ENCODE results near the gene CPSF3.

DNA sequence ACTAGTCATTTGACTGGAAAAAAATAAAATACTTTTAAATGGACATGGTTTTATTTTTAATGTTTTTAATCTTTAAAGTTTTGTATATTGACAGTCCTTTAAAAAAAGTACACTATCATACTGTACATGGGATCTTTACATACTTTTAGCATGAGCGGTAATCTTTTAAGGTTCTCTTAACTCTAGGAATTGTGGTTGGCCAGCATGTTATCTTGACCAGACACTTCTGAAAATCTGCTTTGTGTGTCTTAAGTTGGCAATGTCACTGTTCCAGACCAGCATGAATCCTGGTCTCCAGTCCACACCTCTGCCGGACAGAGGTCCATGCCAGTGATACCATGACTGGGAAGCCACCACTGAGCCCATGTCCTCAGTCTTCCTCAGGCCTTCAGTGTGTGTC lies 17.8 kb upstream of the CPSF3 start:
- TF ChIP-seq, protein P1, sequence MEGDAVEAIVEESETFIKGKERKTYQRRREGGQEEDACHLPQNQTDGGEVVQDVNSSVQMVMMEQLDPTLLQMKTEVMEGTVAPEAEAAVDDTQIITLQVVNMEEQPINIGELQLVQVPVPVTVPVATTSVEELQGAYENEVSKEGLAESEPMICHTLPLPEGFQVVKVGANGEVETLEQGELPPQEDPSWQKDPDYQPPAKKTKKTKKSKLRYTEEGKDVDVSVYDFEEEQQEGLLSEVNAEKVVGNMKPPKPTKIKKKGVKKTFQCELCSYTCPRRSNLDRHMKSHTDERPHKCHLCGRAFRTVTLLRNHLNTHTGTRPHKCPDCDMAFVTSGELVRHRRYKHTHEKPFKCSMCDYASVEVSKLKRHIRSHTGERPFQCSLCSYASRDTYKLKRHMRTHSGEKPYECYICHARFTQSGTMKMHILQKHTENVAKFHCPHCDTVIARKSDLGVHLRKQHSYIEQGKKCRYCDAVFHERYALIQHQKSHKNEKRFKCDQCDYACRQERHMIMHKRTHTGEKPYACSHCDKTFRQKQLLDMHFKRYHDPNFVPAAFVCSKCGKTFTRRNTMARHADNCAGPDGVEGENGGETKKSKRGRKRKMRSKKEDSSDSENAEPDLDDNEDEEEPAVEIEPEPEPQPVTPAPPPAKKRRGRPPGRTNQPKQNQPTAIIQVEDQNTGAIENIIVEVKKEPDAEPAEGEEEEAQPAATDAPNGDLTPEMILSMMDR (IDR thresholded peaks at IDR 0.05; ENCODE audit: low read depth, low read length), result no peak
- TF ChIP-seq POLR2A (IDR thresholded peaks at IDR 0.05; ENCODE audit: extremely low read depth, insufficient read length), result no peak
- TF ChIP-seq, protein P2, sequence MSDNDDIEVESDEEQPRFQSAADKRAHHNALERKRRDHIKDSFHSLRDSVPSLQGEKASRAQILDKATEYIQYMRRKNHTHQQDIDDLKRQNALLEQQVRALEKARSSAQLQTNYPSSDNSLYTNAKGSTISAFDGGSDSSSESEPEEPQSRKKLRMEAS (IDR thresholded peaks at IDR 0.05; ENCODE audit: low read depth, low read length), result no peak

Data from NB4 (cell line).